ENCODE results near the gene ATP8B3. TPM values are rescaled to one million over a fixed set of nuclear protein-coding genes. Genes with fewer than 3 reads are reported as not detected.

Gene ATP8B3
- total RNA-seq, 1 donor from 2014 or later: 1.5 TPM

GRCh38 chr19:1808395-1808731 lies 3.7 kb downstream of the ATP8B3 start:
- Mint-ChIP-seq H3K4me1 (ENCODE audit: unreplicated experiment) (peaks cover 8% of the 10 kb centered on the region), H3K27ac (no peak overlapping the region), H3K36me3 (no peaks in the 10 kb centered on the region), H3K4me3 (no peak overlapping the region), H3K9me3 (no peaks in the 10 kb centered on the region), H3K27me3 (peaks cover 5% of the 10 kb centered on the region)
- DNase-seq (ENCODE audit: extremely low spot score, unreplicated experiment): no peak
- no peak for TF ChIP-seq CTCF (conservative IDR thresholded peaks at IDR 0.05)

GRCh38 chr19:1807695-1808394 lies 4.2 kb downstream of the ATP8B3 start:
- Mint-ChIP-seq H3K27me3 (peaks cover 7% of the 10 kb centered on the region), H3K36me3 (no peaks in the 10 kb centered on the region), H3K4me3 (no peak overlapping the region), H3K4me1 (ENCODE audit: unreplicated experiment) (peaks cover 5% of the 10 kb centered on the region), H3K27ac (no peak overlapping the region), H3K9me3 (no peaks in the 10 kb centered on the region)
- DNase-seq (ENCODE audit: extremely low spot score, unreplicated experiment): no peak
- no peak for TF ChIP-seq CTCF (conservative IDR thresholded peaks at IDR 0.05)

- TF ChIP-seq CTCF (conservative IDR thresholded peaks at IDR 0.05): no peak
- Mint-ChIP-seq H3K27me3 (peaks cover 5% of the 10 kb centered on the region), H3K36me3 (no peaks in the 10 kb centered on the region), H3K9me3 (no peaks in the 10 kb centered on the region), H3K27ac (no peak overlapping the region), H3K4me3 (no peak overlapping the region), H3K4me1 (ENCODE audit: unreplicated experiment) (no peaks in the 10 kb centered on the region)
- DNase-seq (ENCODE audit: extremely low spot score, unreplicated experiment): no peak
Observed at GRCh38 chr19:1807030-1807694, 4.9 kb downstream of the ATP8B3 start.

- TF ChIP-seq CTCF (conservative IDR thresholded peaks at IDR 0.05): no peak
- no peak overlapping the region for H3K4me3 Mint-ChIP-seq
- DNase-seq (ENCODE audit: extremely low spot score, unreplicated experiment): no peak
- peaks cover 5% of the 10 kb centered on the region for H3K27me3 Mint-ChIP-seq
- no peaks in the 10 kb centered on the region for H3K9me3 Mint-ChIP-seq
- no peaks in the 10 kb centered on the region for H3K36me3 Mint-ChIP-seq
- no peak overlapping the region for H3K27ac Mint-ChIP-seq
- H3K4me1 Mint-ChIP-seq (ENCODE audit: unreplicated experiment): no peaks in the 10 kb centered on the region
Observed at GRCh38 chr19:1806184-1807029, 5.7 kb downstream of the ATP8B3 start.

- no peak overlapping the region for H3K27ac Mint-ChIP-seq
- no peak overlapping the region for H3K4me3 Mint-ChIP-seq
- no peak for DNase-seq (ENCODE audit: extremely low spot score, unreplicated experiment)
- no peaks in the 10 kb centered on the region for H3K9me3 Mint-ChIP-seq
- H3K36me3 Mint-ChIP-seq: no peaks in the 10 kb centered on the region
- peaks cover 5% of the 10 kb centered on the region for H3K27me3 Mint-ChIP-seq
- H3K4me1 Mint-ChIP-seq (ENCODE audit: unreplicated experiment): no peaks in the 10 kb centered on the region
- no peak for TF ChIP-seq CTCF (conservative IDR thresholded peaks at IDR 0.05)
Observed at GRCh38 chr19:1805401-1806183, 6.5 kb downstream of the ATP8B3 start.
